ENCODE measurements around the gene ACER2.
"Not testable (repeated sequence)": the region's sequence is repeated elsewhere in the genome, so short reads cannot be mapped to it uniquely, and the experiment has no call there.

ACER2 gene

GRCh38 chr9:19409401-19410194 is 789 bp downstream of the ACER2 start:
- no peak for DNase-seq

DNA sequence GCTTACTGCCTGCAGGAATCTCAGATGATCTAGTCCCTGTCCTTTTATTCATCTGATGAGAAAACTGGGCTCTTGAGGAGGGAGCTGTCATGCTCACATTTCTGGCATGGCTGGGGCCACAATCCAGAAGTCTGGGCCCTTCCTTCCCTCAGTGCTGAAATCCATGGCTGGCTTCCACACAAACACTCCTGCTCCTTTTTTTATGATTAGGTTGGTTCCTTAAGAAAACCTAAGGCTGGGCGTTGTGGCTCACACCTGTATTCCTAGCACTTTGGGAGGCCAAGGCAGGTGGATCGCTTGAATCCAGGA is 1.3 kb downstream of the ACER2 start:
- no peak for DNase-seq

- no peak for DNase-seq
These were observed 1.8 kb downstream of the ACER2 start for GRCh38 chr9:19410594-19410993.

DNA sequence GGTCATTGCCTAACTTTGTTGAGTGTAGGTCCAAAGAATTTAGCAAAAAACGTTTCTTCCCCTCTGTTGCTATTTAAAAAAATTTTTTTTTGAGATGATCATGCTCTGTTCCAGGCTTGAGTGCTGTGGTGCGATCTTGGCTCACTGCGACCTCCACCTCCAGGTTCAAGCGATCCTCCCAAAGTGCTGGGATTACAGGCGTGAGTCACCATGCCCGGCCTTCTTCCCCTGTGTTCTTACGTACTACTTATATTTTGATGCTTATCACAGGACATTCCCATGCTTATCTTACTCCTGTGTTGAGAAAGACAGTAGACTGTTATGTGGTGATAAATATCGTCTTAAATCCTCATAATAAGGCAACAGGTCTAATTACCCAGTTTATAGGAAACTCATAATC is 2.5 kb downstream of the ACER2 start:
- DNase-seq, result no peak

DNA sequence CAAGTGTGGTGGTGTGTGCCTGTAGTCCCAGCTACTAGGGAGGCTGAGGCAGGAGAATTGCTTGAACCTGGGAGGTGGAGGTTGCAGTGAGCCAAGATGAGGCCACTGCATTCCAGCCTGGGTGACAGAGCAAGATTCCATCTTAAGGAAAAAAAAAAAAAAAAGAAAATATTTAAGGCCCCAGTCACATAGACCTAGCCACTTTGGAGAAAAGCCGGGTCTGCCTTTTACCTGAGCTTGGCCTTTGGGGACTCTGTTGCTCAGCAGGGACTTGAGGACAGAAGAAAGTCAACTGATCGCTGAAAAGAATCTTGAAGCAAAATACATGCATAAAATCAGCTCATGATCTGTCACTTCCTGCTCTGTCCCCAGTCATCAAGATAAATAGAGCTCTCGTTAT is 4.6 kb downstream of the ACER2 start:
- not testable (repeated sequence) for DNase-seq

- no peak for DNase-seq
These were observed 7.3 kb downstream of the ACER2 start for GRCh38 chr9:19416143-19416542.

GRCh38 chr9:19420877-19421276 is 12.1 kb downstream of the ACER2 start:
- no peak for DNase-seq

DNA sequence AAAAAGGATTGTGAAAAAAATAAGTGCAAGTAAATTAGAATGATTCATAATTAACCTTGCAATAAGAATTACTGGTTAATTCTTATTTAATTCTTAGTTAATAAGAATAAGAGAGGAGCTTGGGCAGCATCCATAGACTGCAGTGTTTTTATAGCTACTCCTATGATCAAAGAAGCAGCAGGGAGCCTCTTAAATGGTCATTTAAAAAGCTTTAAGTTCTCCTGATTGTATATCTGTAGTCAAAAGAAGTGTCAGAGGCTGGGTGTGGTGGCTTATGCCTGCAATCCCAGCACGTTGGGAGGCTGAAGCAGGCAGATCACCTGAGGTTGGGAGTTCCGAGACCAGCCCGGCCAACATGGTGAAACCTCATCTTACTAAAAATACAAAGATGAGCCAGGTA is 14.4 kb downstream of the ACER2 start:
- no peak for DNase-seq

- no peak for DNase-seq
These were observed 15.5 kb downstream of the ACER2 start for GRCh38 chr9:19424176-19424779.

DNA sequence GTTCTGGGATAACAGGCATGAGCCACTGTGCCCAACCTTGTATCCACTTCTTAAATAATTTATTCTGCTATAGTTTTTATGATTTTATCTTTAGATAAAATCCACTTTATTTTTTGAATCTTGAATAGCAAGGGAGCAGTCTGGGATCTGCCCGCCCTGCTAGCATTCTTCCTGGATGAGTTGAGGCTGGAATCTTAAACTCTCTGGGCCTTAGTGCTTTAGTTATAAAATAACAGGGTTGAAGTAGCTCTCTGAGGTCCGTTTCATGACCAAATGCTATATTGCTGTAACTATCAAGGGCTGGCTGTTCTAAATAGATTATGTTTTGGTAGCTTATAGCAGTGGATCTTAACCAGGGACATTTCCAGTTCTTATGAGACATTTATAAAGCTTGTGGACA is 20.8 kb downstream of the ACER2 start:
- no peak for DNase-seq

DNA sequence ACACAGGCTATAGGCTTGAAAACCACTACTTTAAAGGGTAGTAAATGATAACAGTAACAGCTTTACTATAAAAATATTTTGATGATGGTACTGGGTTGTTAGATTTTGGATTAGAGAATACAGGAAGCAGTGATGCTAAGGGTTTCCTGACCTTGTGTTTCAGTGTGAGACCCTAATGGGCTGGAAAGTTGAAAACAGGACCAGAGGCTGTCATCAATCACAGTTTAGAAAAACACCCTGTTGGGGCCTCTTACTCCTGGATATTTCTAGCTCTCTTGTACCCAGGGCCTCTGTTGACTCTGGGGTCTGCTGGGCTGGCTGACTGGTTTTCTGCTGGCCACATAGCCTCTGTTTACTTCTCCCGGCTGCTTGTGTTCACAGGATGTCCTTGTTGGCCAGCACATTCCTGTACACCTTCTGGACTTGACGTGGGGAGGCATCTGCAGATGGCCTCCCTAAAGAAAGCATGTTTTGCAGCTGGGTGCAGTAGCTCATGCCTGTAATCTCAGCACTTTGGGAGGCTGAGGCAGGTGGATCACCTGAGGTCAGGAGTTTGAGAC is 21.5 kb downstream of the ACER2 start:
- DNase-seq, result no peak

- no peak for DNase-seq
These were observed 22.8 kb downstream of the ACER2 start for GRCh38 chr9:19431361-19432171.

DNA sequence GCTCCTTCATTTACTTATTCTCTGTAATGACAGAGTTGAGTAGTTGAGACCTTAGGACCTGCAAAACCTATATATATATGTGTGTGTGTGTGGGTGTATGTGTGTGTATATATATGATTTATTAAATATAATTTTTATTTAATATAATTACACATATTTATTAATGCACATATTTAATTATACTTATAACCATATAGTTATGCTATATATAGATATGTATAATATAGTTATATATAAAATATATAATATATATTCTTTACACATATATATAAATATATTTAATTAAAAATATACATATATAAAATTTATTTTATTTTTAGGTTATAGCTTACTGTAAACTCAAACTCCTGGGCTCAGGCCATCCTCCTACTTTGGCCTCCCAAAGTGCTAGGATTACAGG is 23.7 kb downstream of the ACER2 start:
- DNase-seq, result no peak

DNA sequence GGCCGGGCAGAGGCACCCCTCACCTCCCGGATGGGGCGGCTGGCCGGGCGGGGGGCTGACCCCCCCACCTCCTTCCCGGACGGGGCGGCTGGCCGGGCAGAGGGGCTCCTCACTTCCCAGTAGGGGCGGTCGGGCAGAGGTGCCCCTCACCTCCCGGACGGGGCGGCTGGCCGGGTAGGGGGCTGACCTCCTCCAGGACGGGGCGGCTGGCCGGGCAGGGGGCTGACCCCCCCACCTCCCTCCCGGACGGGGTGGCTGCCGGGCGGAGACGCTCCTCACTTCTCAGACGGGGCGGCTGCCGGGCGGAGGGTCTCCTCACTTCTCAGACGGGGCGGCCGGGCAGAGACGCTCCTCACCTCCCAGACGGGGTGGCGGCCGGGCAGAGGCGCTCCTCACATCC is 24.9 kb downstream of the ACER2 start:
- not testable (repeated sequence) for DNase-seq

DNA sequence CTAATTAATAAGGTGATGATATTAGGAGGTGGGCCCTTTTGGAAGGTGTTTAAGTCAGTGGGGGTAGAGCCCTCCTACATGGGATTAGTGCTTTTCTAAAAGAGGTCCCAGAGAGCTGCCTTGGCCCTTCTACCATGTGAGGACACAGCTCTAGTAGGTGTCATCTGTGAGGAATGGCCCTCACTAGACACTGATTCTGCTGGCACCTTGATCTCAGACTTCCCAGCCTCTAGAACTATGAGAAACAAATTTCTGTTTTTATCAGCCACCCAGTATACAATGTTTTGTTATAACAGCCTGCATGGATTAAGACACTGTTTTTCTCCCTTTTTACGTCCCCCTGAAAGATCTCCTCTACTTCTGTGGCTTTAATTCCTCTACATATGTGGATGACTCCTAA is 31.6 kb downstream of the ACER2 start:
- DNase-seq, result no peak

DNA sequence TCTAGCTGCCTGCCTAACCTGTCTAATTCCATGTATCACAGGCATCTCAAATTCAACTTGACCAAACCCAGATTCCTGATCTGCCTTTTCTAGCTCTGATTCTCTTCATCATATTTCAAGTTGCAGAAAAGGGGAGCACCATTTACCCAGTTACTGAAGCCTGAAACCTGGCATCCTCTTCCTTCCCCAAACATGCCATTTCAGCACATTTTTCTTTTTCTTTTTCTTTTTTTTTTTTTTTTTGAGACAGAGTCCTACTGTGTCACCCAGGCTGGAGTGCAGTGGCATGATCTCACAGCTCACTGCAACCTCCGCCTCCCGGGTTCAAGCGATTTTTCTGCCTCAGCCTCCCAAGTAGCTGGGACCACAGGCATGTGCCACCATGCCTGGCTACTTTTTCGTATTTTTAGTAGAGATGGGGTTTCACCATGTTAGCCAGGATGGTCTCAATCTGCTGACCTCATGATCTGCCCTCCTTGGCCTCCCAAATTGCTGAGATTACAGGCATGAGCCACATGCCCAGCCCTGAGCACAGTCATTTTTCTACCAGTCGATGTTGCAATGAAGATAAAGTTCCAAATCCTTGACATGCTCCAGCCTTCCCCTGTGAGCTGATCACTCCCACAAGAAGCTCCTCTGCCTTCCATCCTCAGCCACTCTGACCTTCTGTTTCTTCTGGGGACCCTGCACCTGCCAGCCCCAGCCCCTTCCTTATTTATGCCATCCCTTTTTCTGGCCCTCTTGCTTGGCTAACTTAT is 32.2 kb downstream of the ACER2 start:
- no peak for DNase-seq

GRCh38 chr9:19441730-19442129 is 32.9 kb downstream of the ACER2 start:
- no peak for DNase-seq

- DNase-seq, result no peak
These were observed 33.4 kb downstream of the ACER2 start for GRCh38 chr9:19442240-19442639.

DNA sequence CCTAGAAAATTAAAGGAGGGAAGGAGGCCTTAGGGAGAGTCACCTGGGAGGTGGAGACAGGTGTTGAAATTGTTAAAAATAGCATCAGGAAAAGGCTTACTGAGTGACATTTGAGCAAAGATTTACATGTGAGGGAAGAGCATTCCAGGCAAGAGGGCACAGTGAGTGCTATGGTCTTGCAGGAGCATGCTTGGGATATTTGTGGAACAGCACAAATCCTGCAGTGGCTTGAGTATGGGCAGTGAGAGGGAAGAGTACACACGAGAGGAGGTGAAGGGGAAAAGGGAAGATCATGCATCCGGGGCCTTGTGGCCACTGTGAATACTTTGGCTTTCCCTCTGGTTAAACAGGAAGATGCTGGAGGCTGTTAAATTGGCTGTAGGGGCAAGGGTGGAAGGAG is 36.6 kb downstream of the ACER2 start:
- DNase-seq, result no peak

- no peak for DNase-seq
These were observed 37.6 kb downstream of the ACER2 start for GRCh38 chr9:19446361-19446861.

GRCh38 chr9:19451240-19452087 is 42.7 kb downstream of the ACER2 start:
- no peak for DNase-seq

- no peak for DNase-seq
These were observed 47.6 kb downstream of the ACER2 start for GRCh38 chr9:19456426-19456825.

Measured in cortex of kidney (tissue), 1 donor.